Activated B cell treated with CpG ODN at 0.5 μM for 24 hours (primary cell): ENCODE measurements around the gene GOLT1A. TPM values are rescaled to one million over a fixed set of nuclear protein-coding genes. Genes with fewer than 3 reads are reported as not detected.

Experiments
- ATAC-seq: fragments of 200-7000 bp; cut with Tn5 transposase; one replicate; pipeline ENCODE4 v1.10.0; 2021; ENCODE audit warnings: low read depth, mild to moderate bottlenecking, moderate library complexity
- CTCF ChIA-PET: fragments of 350-600 bp; sonication (Branson Sonifier 250); formaldehyde crosslinking; loops from one replicate; lab custom pipeline; 2021; ENCODE audit warnings: antibody characterized with exemption; lab: Charles Lee
- POLR2A ChIA-PET: fragments of 350-600 bp; sonication (Branson Sonifier 250); formaldehyde crosslinking; loops from one replicate; lab custom pipeline; 2021; ENCODE audit warnings: antibody characterized with exemption; lab: Charles Lee
- DNase-seq: peaks from one replicate; pipeline ENCODE4 v3.0.0; 2022
- H3K27ac Mint-ChIP-seq: one replicate; pipeline ENCODE4 v1.8.0; 2020; ENCODE audit warnings: mixed read lengths
- H3K27me3 Mint-ChIP-seq: one replicate; pipeline ENCODE4 v1.8.0; 2021; ENCODE audit warnings: mixed read lengths
- H3K36me3 Mint-ChIP-seq: one replicate; pipeline ENCODE4 v1.8.0; 2021; ENCODE audit warnings: low read depth, mixed read lengths
- H3K4me1 Mint-ChIP-seq: one replicate; pipeline ENCODE4 v1.8.0; 2021; ENCODE audit warnings: mixed read lengths
- H3K4me3 Mint-ChIP-seq: one replicate; pipeline ENCODE4 v1.8.0; 2020; ENCODE audit warnings: mild to moderate bottlenecking, mixed read lengths
- H3K9me3 Mint-ChIP-seq: one replicate; pipeline ENCODE4 v1.8.0; 2020; ENCODE audit warnings: mixed read lengths
- intact Hi-C: fragments of 100-400 bp; cut with micrococcal nuclease; formaldehyde crosslinking; loops from one replicate; pipeline ENCODE4 v1.15.1; 2024
- total RNA-seq: library from RNA; stranded (reverse); gene quantifications from 2 replicates; pipeline ENCODE4 v1.2.3, GENCODE V29; 2022
- TF ChIP-seq, protein P1 (sequence below): fragments of 200-600 bp; IDR thresholded peaks from one replicate; pipeline ENCODE4 v1.8.0; 2022; ENCODE audit warnings: antibody characterized with exemption, mild to moderate bottlenecking

GOLT1A gene
- total RNA-seq, 1 donor from 2014 or later = not detected

DNA sequence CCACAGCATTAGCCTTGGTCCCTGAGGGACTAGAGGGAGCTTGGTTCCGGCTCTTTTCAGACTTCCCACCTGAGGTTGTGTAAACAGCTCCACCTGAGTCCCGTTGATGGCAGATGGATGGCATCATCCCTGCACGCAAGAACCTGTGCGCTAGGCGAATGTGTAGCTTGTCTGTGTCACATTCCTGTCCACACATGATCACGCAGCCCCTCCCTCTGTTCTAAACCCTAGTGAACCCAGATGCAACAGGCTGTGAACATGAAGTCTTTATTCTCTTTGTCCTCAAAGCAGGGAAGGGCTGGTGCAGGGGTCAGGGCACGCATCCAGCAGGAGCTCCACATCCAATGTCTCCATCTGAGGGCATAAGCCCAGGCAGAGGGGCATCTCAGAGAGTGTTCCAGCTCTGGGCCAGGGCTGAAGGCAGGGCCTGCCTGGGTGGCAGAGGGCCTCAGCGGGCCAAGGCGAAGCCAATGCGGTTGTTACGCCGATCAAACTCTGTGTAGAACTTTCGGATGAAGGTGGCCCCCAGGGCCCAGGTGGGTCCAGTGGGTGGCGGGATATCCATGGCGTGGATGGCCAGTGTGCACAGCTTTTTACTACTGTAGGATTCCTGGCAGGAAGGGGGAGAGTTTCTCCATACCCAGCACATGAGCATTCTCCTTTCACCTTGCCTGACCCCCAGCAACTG is 59.1 kb downstream of the GOLT1A start:
- ATAC-seq = no peak
- Mint-ChIP-seq H3K27me3 (peaks cover 30% of the 10 kb centered on the region), H3K9me3 (no peaks in the 10 kb centered on the region), H3K4me1 (peaks cover 2% of the 10 kb centered on the region), H3K27ac (no peak overlapping the region), H3K36me3 (no peaks in the 10 kb centered on the region), H3K4me3 (no peak overlapping the region)
- ChIA-PET CTCF (interaction anchor here (2.1 kb wide), 1 partner anchor 8 kb away, joined by 7 read pairs; no protein-coding TSS in a partner anchor), POLR2A (no interaction called here)
- intact Hi-C loops = no loop called here
- TF ChIP-seq, protein P1, sequence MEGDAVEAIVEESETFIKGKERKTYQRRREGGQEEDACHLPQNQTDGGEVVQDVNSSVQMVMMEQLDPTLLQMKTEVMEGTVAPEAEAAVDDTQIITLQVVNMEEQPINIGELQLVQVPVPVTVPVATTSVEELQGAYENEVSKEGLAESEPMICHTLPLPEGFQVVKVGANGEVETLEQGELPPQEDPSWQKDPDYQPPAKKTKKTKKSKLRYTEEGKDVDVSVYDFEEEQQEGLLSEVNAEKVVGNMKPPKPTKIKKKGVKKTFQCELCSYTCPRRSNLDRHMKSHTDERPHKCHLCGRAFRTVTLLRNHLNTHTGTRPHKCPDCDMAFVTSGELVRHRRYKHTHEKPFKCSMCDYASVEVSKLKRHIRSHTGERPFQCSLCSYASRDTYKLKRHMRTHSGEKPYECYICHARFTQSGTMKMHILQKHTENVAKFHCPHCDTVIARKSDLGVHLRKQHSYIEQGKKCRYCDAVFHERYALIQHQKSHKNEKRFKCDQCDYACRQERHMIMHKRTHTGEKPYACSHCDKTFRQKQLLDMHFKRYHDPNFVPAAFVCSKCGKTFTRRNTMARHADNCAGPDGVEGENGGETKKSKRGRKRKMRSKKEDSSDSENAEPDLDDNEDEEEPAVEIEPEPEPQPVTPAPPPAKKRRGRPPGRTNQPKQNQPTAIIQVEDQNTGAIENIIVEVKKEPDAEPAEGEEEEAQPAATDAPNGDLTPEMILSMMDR = no peak
- DNase-seq = no peak

DNA sequence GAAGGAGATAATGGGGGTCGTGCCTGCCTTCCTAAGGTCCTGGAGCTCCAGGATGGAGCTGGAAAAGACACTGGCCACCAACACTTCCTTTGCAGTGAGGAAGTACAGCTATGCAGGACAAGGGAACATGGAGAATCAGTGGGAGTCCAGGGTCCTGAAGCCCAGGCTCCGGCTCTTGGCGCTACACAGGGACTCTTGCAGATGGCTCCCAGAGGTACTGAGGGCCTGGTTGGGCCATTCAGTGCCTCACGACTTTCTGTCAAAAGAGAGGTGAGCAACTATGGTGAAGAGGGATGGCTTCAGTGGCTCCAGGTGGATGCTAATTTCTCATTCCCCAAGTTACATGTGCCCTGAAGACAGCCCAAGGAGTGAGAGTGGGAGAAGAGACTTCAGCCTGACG is 60.1 kb downstream of the GOLT1A start:
- peaks cover 2% of the 10 kb centered on the region for H3K4me1 Mint-ChIP-seq
- H3K27ac Mint-ChIP-seq = no peak overlapping the region
- peaks cover 27% of the 10 kb centered on the region for H3K27me3 Mint-ChIP-seq
- no peak overlapping the region for H3K4me3 Mint-ChIP-seq
- ChIA-PET CTCF (interaction anchor here (2.1 kb wide), 1 partner anchor 9 kb away, joined by 7 read pairs; no protein-coding TSS in a partner anchor), POLR2A (no interaction called here)
- intact Hi-C loops = no loop called here
- ATAC-seq (no peak), DNase-seq (no peak)
- TF ChIP-seq, protein P1 = no peak
- H3K9me3 Mint-ChIP-seq = no peaks in the 10 kb centered on the region
- H3K36me3 Mint-ChIP-seq = no peaks in the 10 kb centered on the region

DNA sequence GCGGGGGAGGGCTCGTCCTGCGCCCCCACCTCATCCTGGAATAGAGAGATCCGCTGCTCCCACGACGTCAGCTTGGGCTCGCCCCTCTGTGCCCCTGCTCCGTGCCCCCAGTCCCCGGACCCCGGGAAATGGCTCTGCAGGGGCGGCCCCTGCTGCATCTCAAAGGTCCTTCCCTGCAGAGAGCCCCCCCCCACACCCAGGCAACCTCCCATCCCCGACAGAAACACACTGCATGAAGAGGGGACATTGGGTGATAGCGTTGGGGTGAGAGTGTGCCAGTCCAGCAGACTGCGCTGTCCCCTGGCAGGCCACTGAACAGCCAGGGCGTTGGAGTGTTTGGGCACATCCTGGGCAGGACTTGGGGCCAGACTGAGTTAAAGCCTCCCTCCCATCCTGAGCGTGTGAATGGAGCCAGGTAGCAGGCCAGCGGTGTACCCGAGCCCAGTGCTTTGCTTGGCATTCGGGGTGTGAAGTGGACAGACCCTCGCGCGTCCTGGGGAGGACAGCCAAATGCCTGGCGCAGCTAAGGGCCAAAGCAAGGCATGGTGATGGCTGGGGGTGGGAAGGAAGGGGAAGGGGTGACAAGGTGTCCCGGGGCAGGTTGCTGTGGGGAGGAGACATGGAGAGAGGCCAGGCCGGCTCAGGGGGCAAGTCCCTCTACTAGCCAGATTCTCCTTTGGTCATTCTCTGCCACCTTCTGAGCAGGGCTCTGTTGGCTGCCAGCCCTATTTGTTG is 61.3 kb downstream of the GOLT1A start:
- Mint-ChIP-seq H3K27me3 (peaks cover 23% of the 10 kb centered on the region), H3K4me1 (peaks cover 2% of the 10 kb centered on the region), H3K36me3 (no peaks in the 10 kb centered on the region), H3K27ac (no peak overlapping the region), H3K9me3 (no peaks in the 10 kb centered on the region), H3K4me3 (peak overlapping the region; percentile 67)
- ChIA-PET POLR2A (no interaction called here), CTCF (interaction anchor here (0.5 to 2.1 kb wide), 2 partner anchors 10 to 1433 kb away, joined by 4 to 7 read pairs; no protein-coding TSS in a partner anchor)
- intact Hi-C loops = no loop called here
- DNase-seq (no peak), ATAC-seq (no peak)
- TF ChIP-seq, protein P1 = no peak

DNA sequence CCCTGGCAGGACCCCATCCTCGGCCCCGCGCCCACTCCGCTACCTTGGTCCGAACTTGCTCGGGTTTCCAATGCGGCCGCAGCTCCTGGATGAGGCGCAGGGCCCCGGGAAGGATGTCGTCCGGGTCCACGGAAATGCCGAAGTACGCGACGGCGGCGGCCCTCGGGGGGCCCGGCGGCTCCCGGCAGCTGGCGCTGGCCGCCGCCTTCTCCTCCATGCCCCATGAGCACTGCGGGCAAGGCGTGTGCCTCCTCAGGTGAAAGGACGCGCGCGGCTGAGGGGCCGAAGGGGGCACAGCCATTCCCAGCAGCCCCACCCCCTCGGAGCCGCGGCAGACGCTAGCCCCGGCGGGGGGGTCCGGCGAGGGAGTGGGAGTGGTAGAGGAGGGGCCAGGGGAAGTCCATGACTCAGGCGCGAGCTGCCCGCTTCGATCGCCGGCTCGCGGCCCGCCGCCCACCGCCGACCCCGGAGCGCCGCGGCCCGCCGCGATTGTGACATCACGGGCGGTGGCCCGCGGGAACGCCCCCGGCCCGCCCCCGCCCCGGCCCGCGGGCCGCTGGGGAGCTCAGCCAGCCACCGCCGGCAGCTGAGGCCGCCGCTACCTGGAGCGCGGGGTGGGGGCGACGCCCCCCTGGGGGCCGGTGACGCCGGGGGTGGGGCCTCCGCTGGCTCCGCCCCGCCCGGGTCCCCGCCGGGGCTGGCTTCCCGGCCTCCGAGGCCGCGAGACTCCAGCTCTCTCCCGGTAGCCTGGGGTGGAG is 62.1 kb downstream of the GOLT1A start, which contains the start of gene ETNK2:
ETNK2 (minus strand) TSS at position 493 of the 758 bp plus-strand sequence; CDS start at position 301, 192 bp downstream.
- ChIA-PET CTCF (interaction anchor here (0.5 kb wide), 1 partner anchor 1432 kb away, joined by 4 read pairs; no protein-coding TSS in a partner anchor), POLR2A (no interaction called here)
- TF ChIP-seq, protein P1 = no peak
- Mint-ChIP-seq H3K9me3 (no peaks in the 10 kb centered on the region), H3K4me1 (peaks cover 2% of the 10 kb centered on the region), H3K27ac (no peak within 1 kb of the TSS), H3K27me3 (peaks cover 23% of the 10 kb centered on the region), H3K36me3 (no peaks in the 10 kb centered on the region), H3K4me3 (peak within 1 kb of the TSS; percentile 71)
- intact Hi-C loops = no loop called here
- peak; percentile 83 for ATAC-seq
- peak; percentile 59 for DNase-seq
